Mesendoderm (in vitro differentiated cells): ENCODE measurements around the gene NR5A2.
A peak's percentile ranks its signal among the peaks of the same experiment; 100 is the strongest.

Experiments used
- DNase-seq: peaks from one replicate; pipeline ENCODE4 v3.0.0; 2013
- H2AK5ac ChIP-seq: 2 replicates; pipeline ENCODE4 v1.6.1; 2013; ENCODE audit warnings: low read length, inconsistent platforms
- H2BK120ac ChIP-seq: 2 replicates; pipeline ENCODE4 v1.6.1; 2013; ENCODE audit warnings: low read depth, mild to moderate bottlenecking, low read length, moderate library complexity, mixed read lengths
- H2BK15ac ChIP-seq: replicated peaks from 2 replicates; pipeline ENCODE4 v1.6.1; 2013; ENCODE audit warnings: low read depth, mild to moderate bottlenecking, moderate library complexity
- H2BK5ac ChIP-seq: 2 replicates; pipeline ENCODE4 v1.6.1; 2013; ENCODE audit warnings: low read length, inconsistent platforms
- H3K18ac ChIP-seq: 2 replicates; pipeline ENCODE4 v1.6.1; 2013; ENCODE audit warnings: mild to moderate bottlenecking, low read length, mixed read lengths
- H3K23ac ChIP-seq: one replicate; pipeline ENCODE4 v1.6.1; 2013; ENCODE audit warnings: low read length
- H3K27ac ChIP-seq: 2 replicates; pipeline ENCODE4 v1.5.1; 2013; ENCODE audit warnings: low read depth, mild to moderate bottlenecking, inconsistent platforms, low read length, moderate library complexity
- H3K27me3 ChIP-seq: 2 replicates; pipeline ENCODE4 v1.6.1; 2013; ENCODE audit warnings: low read length, control low read depth, mild to moderate bottlenecking, inconsistent platforms; ENCODE audit not compliant: insufficient read depth, poor library complexity
- H3K36me3 ChIP-seq: 2 replicates; pipeline ENCODE4 v1.6.1; 2013; ENCODE audit warnings: low read length, inconsistent platforms; ENCODE audit not compliant: control insufficient read depth, insufficient read depth
- H3K4ac ChIP-seq: one replicate; pipeline ENCODE4 v1.6.1; 2013; ENCODE audit warnings: low read depth, mild to moderate bottlenecking, low read length, moderate library complexity
- H3K4me1 ChIP-seq: 2 replicates; pipeline ENCODE4 v1.6.1; 2013; ENCODE audit warnings: low read depth, low read length, inconsistent platforms; ENCODE audit not compliant: control insufficient read depth
- H3K4me2 ChIP-seq: 2 replicates; pipeline ENCODE4 v1.6.1; 2013; ENCODE audit warnings: low read length
- H3K4me3 ChIP-seq: 2 replicates; pipeline ENCODE4 v1.5.1; 2013; ENCODE audit warnings: mild to moderate bottlenecking, low read length
- H3K56ac ChIP-seq: one replicate; pipeline ENCODE4 v1.6.1; 2013; ENCODE audit warnings: low read length
- H3K79me1 ChIP-seq: 2 replicates; pipeline ENCODE4 v1.6.1; 2013; ENCODE audit warnings: low read length, inconsistent platforms
- H3K79me2 ChIP-seq: 2 replicates; pipeline ENCODE4 v1.6.1; 2013; ENCODE audit warnings: mild to moderate bottlenecking, low read length; ENCODE audit not compliant: control insufficient read depth, insufficient read depth
- H3K9ac ChIP-seq: 2 replicates; pipeline ENCODE4 v1.6.1; 2013; ENCODE audit warnings: low read length, inconsistent platforms
- H4K5ac ChIP-seq: one replicate; pipeline ENCODE4 v1.6.1; 2013; ENCODE audit warnings: low read length
- H4K8ac ChIP-seq: one replicate; pipeline ENCODE4 v1.6.1; 2013; ENCODE audit warnings: low read depth, mild to moderate bottlenecking, control low read depth, low read length, moderate library complexity
- WGBS: extraction: QIAGEN DNeasy Blood & Tissue Kit; methylation state at CpG from one replicate; pipeline ENCODE4 v1.1.7; 2013; ENCODE audit warnings: low lambda C conversion rate, missing lambda C conversion rate; ENCODE audit not compliant: insufficient coverage; ENCODE audit errors: extremely low coverage; 5-methylcytosine and 5-hydroxymethylcytosine counted together

NR5A2 gene

DNA sequence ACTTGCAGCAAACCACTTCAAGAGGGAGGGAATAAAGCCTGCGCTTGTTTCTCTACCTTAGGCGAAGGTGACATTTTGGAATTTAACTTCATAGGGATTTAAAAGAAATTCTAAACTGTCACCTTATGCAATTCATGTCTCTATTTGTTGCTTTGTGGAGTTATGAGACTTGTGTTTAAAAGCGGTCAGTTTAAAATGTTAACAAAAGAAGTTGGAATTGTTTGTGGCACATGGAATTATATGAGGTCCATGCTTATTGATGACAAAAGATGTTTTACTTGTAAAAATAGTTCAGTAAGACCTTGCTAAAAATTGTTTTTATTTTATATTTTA, 15.8 kb downstream of the NR5A2 start:
- Histone ChIP-seq H3K23ac (no peak overlapping the region), H3K18ac (no peak overlapping the region), H3K4me2 (no peak overlapping the region), H2AK5ac (no peak overlapping the region), H3K9ac (no peak overlapping the region), H3K4me1 (peaks cover 7% of the 10 kb centered on the region), H2BK5ac (no peak overlapping the region), H2BK120ac (no peak overlapping the region), H3K27me3 (peaks cover 17% of the 10 kb centered on the region), H3K56ac (no peak overlapping the region), H3K79me1 (no peaks in the 10 kb centered on the region), H4K5ac (no peak overlapping the region), H3K36me3 (no peaks in the 10 kb centered on the region), H3K4ac (no peak overlapping the region), H2BK15ac (no peak overlapping the region), H3K4me3 (no peak overlapping the region), H3K79me2 (no peaks in the 10 kb centered on the region), H4K8ac (no peak overlapping the region), H3K27ac (no peak overlapping the region)
- DNase-seq = no peak
- no CpG with 5 or more reads among the region's 3 CpGs for WGBS

- Histone ChIP-seq H2BK5ac (no peak overlapping the region), H3K27me3 (peaks cover 13% of the 10 kb centered on the region), H3K4ac (no peak overlapping the region), H2BK15ac (no peak overlapping the region), H3K79me2 (no peaks in the 10 kb centered on the region), H3K79me1 (no peaks in the 10 kb centered on the region), H3K36me3 (no peaks in the 10 kb centered on the region), H4K8ac (no peak overlapping the region), H4K5ac (no peak overlapping the region), H3K4me2 (no peak overlapping the region), H2AK5ac (no peak overlapping the region), H3K4me3 (no peak overlapping the region), H3K56ac (no peak overlapping the region), H3K27ac (no peak overlapping the region), H3K18ac (no peak overlapping the region), H2BK120ac (no peak overlapping the region), H3K23ac (no peak overlapping the region), H3K4me1 (peaks cover 6% of the 10 kb centered on the region), H3K9ac (no peak overlapping the region)
- no CpG with 5 or more reads among the region's 2 CpGs for WGBS
- DNase-seq = no peak
Observed at GRCh38 chr1:200046115-200046514, 18.6 kb downstream of the NR5A2 start.

DNA sequence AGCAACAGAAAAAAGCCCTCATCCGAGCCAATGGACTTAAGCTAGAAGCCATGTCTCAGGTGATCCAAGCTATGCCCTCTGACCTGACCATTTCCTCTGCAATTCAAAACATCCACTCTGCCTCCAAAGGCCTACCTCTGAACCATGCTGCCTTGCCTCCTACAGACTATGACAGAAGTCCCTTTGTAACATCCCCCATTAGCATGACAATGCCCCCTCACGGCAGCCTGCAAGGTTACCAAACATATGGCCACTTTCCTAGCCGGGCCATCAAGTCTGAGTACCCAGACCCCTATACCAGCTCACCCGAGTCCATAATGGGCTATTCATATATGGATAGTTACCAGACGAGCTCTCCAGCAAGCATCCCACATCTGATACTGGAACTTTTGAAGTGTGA, 20.7 kb downstream of the NR5A2 start:
- peak; percentile 95 for DNase-seq
- Histone ChIP-seq H2BK5ac (no peak overlapping the region), H3K23ac (no peak overlapping the region), H4K5ac (no peak overlapping the region), H3K4me3 (no peak overlapping the region), H3K36me3 (no peaks in the 10 kb centered on the region), H3K27ac (peak overlapping the region; percentile 6), H3K79me1 (no peaks in the 10 kb centered on the region), H3K4me1 (peaks cover 6% of the 10 kb centered on the region), H3K79me2 (no peaks in the 10 kb centered on the region), H3K18ac (no peak overlapping the region), H3K4me2 (no peak overlapping the region), H4K8ac (no peak overlapping the region), H2BK120ac (no peak overlapping the region), H3K9ac (no peak overlapping the region), H3K56ac (peak overlapping the region; percentile 25), H2AK5ac (no peak overlapping the region), H3K27me3 (no peaks in the 10 kb centered on the region), H2BK15ac (no peak overlapping the region), H3K4ac (no peak overlapping the region)
- WGBS = no CpG with 5 or more reads among the region's 5 CpGs

DNA sequence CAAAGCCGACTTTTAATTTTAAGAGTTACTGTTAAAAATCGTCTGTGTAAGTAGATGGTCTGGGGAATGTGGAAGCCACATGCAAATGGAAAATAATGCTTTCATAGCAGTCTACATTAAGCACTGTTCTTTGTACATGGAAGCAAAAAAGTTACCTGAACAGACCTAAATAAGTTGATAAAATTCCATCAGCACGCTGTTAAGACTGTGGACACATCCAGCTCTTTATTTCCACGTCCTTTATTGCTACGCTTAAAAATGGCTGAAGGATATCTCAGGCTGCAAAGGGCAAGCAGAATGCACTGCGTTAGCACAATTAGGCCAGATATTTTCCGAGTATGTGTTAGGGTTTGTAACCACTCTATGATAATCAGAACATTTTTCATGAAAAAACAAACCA, 22.3 kb downstream of the NR5A2 start:
- Histone ChIP-seq H3K36me3 (no peaks in the 10 kb centered on the region), H3K27me3 (no peaks in the 10 kb centered on the region), H3K23ac (no peak overlapping the region), H3K79me2 (no peaks in the 10 kb centered on the region), H3K79me1 (no peaks in the 10 kb centered on the region), H3K18ac (no peak overlapping the region), H3K4me2 (no peak overlapping the region), H3K4me1 (peaks cover 6% of the 10 kb centered on the region), H3K4ac (no peak overlapping the region), H3K9ac (no peak overlapping the region), H4K5ac (no peak overlapping the region), H2BK15ac (no peak overlapping the region), H3K56ac (no peak overlapping the region), H2BK5ac (no peak overlapping the region), H3K27ac (no peak overlapping the region), H3K4me3 (no peak overlapping the region), H4K8ac (no peak overlapping the region), H2BK120ac (no peak overlapping the region), H2AK5ac (no peak overlapping the region)
- WGBS = no CpG with 5 or more reads among the region's 7 CpGs
- no peak for DNase-seq

DNA sequence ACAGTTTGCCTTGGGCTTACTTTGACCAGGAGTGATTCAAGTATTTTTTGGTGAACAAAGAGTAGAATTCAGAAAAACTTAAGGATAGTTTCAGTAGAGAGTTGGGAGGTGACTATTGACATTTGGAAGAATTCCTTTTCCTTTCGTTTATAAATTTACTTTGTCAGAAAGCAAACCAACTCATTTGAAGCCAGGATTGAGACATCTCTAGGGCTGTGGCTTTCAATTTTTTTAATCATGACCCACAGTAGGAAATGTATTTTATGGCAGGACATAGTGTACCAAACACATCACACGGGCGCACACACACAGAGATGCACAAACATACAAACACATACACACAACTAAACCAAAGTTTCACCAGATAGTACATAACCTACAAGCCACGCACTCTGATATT, 24.1 kb downstream of the NR5A2 start:
- Histone ChIP-seq H2BK15ac (no peak overlapping the region), H3K23ac (no peak overlapping the region), H3K4ac (no peak overlapping the region), H3K79me1 (no peaks in the 10 kb centered on the region), H2BK5ac (no peak overlapping the region), H3K79me2 (no peaks in the 10 kb centered on the region), H3K36me3 (no peaks in the 10 kb centered on the region), H4K5ac (no peak overlapping the region), H3K56ac (no peak overlapping the region), H3K27ac (no peak overlapping the region), H2BK120ac (no peak overlapping the region), H3K27me3 (no peaks in the 10 kb centered on the region), H3K9ac (no peak overlapping the region), H3K4me2 (no peak overlapping the region), H4K8ac (no peak overlapping the region), H2AK5ac (no peak overlapping the region), H3K4me3 (no peak overlapping the region), H3K4me1 (peaks cover 6% of the 10 kb centered on the region), H3K18ac (no peak overlapping the region)
- WGBS = no CpG with 5 or more reads among the region's 4 CpGs
- DNase-seq = no peak

- Histone ChIP-seq H3K36me3 (no peaks in the 10 kb centered on the region), H4K8ac (no peak overlapping the region), H2BK15ac (no peak overlapping the region), H3K27me3 (no peaks in the 10 kb centered on the region), H3K4me3 (no peak overlapping the region), H3K4me1 (peaks cover 6% of the 10 kb centered on the region), H3K18ac (no peak overlapping the region), H3K4me2 (no peak overlapping the region), H3K27ac (no peak overlapping the region), H3K9ac (no peak overlapping the region), H3K79me2 (no peaks in the 10 kb centered on the region), H2AK5ac (no peak overlapping the region), H3K4ac (no peak overlapping the region), H3K23ac (no peak overlapping the region), H2BK5ac (no peak overlapping the region), H4K5ac (no peak overlapping the region), H3K56ac (no peak overlapping the region), H3K79me1 (no peaks in the 10 kb centered on the region), H2BK120ac (no peak overlapping the region)
- no peak for DNase-seq
- WGBS = no CpG with 5 or more reads among the region's 2 CpGs
Observed at GRCh38 chr1:200053091-200053490, 25.6 kb downstream of the NR5A2 start.
